Gastroesophageal sphincter (tissue), 4 donors: ENCODE results near the gene PAPPA. TPM values are rescaled to one million over a fixed set of nuclear protein-coding genes. Genes with fewer than 3 reads are reported as not detected.
A peak's percentile ranks its signal among the peaks of the same experiment; 100 is the strongest.

Source experiments
- ATAC-seq: fragments of 150-250 bp; one replicate; pipeline ENCODE4 v1.9.1; 2016; ENCODE audit warnings: mild to moderate bottlenecking, moderate library complexity
- H3K27ac ChIP-seq, 4 donors: fragments of 200-600 bp; sonication (generic) in 3 of 4; 1 replicate in 3 of 4; 2 replicates in 1 of 4; pipeline ENCODE4 v1.5.1; 2016 to 2019
- H3K27me3 ChIP-seq: fragments of 200-600 bp; sonication (generic); one replicate; pipeline ENCODE4 v1.5.1; 2019
- H3K36me3 ChIP-seq, 2 donors: fragments of 200-600 bp; sonication (generic); one replicate each; pipeline ENCODE4 v1.5.1; 2019; ENCODE audit warnings: control low read depth in 1 of 2
- H3K4me1 ChIP-seq, 3 donors: fragments of 200-600 bp; sonication (generic); 1 replicate in 2 of 3; 2 replicates in 1 of 3; pipeline ENCODE4 v1.5.1; 2016 to 2019; ENCODE audit warnings: control low read depth in 2 of 3
- H3K4me3 ChIP-seq, 2 donors: fragments of 200-600 bp; sonication (generic); one replicate each; pipeline ENCODE4 v1.5.1; 2019; ENCODE audit warnings: mild to moderate bottlenecking in 1 of 2, moderate library complexity in 1 of 2
- H3K9me3 ChIP-seq, 3 donors: fragments of 200-600 bp; sonication (generic); one replicate each; pipeline ENCODE4 v1.5.1; 2017 to 2019; ENCODE audit warnings: control low read depth in 2 of 3
- EP300 ChIP-seq: sonication (generic); formaldehyde crosslinking; IDR thresholded peaks from one replicate; pipeline ENCODE4 v1.6.1; 2017; ENCODE audit warnings: antibody characterized with exemption, mild to moderate bottlenecking
- POLR2A ChIP-seq, 2 donors: fragments of 450-650 bp; IDR thresholded peaks; one replicate each; pipeline ENCODE4 v1.6.1; 2017; ENCODE audit warnings: antibody characterized with exemption in 2 of 2, mild to moderate bottlenecking in 2 of 2, moderate library complexity in 1 of 2
- POLR2AphosphoS5 ChIP-seq: sonication (generic); formaldehyde crosslinking; IDR thresholded peaks from one replicate; pipeline ENCODE4 v1.6.1; 2017; ENCODE audit warnings: antibody characterized with exemption
- WGBS, 2 donors: methylation state at CpG; one replicate each; pipeline ENCODE4 v1.1.5; 2018; ENCODE audit warnings: low coverage in 1 of 2; 5-methylcytosine and 5-hydroxymethylcytosine counted together
- total RNA-seq, 4 donors: library from RNA; depleted of rRNA; stranded (reverse); fragments of >200 nt; gene quantifications; one replicate each; pipeline ENCODE4 v1.1.0, GENCODE V29; 2016
- TF ChIP-seq, protein P1 (sequence below), 4 experiments: fragments of 200-600 bp in 2 of 4; fragments of 450-650 bp in 2 of 4; sonication (generic) in 1 of 4; IDR thresholded peaks; one replicate each; pipeline ENCODE4 v1.5.1; 2017 to 2019; ENCODE audit warnings: antibody characterized with exemption in 4 of 4, mild to moderate bottlenecking in 2 of 4, moderate library complexity in 2 of 4

PAPPA gene
- total RNA-seq, 4 donors from 2014 or later: 1.9 to 5.7 (median 3.2) TPM

DNA sequence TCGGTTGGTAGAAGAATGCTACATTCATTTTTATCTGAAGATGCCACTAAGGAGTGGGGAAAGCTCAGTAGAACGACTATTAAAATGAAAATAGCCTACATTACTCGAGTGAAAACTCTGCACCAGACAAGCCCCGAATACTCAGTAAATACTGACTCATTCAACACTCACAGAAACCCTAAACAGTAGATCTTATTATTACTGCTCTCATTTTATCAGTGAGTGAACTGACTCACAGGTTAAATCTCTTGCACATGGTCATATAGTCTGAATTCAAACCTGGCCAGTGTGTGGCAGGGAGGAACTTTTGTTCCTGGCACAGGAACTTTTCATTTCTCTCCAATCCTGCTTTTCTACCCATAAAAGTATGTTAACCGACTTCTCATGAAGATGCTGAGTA lies 9.6 kb upstream of the PAPPA start:
- 50 to 52% methylated on average over 5 of the region's 5 CpGs for WGBS, 2 donors
- TF ChIP-seq, protein P1, sequence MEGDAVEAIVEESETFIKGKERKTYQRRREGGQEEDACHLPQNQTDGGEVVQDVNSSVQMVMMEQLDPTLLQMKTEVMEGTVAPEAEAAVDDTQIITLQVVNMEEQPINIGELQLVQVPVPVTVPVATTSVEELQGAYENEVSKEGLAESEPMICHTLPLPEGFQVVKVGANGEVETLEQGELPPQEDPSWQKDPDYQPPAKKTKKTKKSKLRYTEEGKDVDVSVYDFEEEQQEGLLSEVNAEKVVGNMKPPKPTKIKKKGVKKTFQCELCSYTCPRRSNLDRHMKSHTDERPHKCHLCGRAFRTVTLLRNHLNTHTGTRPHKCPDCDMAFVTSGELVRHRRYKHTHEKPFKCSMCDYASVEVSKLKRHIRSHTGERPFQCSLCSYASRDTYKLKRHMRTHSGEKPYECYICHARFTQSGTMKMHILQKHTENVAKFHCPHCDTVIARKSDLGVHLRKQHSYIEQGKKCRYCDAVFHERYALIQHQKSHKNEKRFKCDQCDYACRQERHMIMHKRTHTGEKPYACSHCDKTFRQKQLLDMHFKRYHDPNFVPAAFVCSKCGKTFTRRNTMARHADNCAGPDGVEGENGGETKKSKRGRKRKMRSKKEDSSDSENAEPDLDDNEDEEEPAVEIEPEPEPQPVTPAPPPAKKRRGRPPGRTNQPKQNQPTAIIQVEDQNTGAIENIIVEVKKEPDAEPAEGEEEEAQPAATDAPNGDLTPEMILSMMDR (IDR thresholded peaks at IDR 0.05): no peak
- TF ChIP-seq EP300: no peak
- ATAC-seq: no peak
- H3K4me3 ChIP-seq: no peak overlapping the region
- no peaks in the 10 kb centered on the region for H3K4me1 ChIP-seq
- H3K27me3 ChIP-seq: peaks cover 22% of the 10 kb centered on the region
- no peaks in the 10 kb centered on the region for H3K9me3 ChIP-seq
- no peak overlapping the region for H3K27ac ChIP-seq
- H3K36me3 ChIP-seq: no peaks in the 10 kb centered on the region

DNA sequence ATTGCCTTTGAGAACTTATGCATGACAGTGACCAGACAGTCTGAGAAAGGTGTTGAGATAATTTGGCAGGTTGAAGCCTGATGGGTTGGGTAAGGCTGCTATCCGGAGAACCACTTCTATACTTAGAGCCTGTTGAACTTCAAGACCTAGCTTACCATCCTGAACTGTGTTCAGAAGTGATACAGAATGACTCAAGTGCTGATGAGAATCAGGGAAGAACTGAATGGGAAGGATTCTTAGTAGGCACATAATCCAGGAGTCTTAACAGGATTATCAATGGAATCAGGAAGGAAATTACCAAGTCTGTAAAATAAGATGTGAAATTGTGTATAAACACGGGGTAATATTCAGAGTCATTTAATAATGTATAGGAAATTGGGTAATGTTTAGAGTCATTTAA lies 9.0 kb upstream of the PAPPA start:
- Histone ChIP-seq H3K4me3 (no peak overlapping the region), H3K27me3 (peaks cover 28% of the 10 kb centered on the region), H3K4me1 (no peaks in the 10 kb centered on the region), H3K27ac (no peak overlapping the region), H3K36me3 (no peaks in the 10 kb centered on the region), H3K9me3 (no peaks in the 10 kb centered on the region)
- 76 to 96% methylated on average over 2 of the region's 2 CpGs for WGBS, 2 donors
- no peak for ATAC-seq
- TF ChIP-seq POLR2A (IDR thresholded peaks at IDR 0.05): no peak
- no peak for TF ChIP-seq POLR2AphosphoS5
- no peak for TF ChIP-seq EP300
- TF ChIP-seq, protein P1 (IDR thresholded peaks at IDR 0.05): no peak

DNA sequence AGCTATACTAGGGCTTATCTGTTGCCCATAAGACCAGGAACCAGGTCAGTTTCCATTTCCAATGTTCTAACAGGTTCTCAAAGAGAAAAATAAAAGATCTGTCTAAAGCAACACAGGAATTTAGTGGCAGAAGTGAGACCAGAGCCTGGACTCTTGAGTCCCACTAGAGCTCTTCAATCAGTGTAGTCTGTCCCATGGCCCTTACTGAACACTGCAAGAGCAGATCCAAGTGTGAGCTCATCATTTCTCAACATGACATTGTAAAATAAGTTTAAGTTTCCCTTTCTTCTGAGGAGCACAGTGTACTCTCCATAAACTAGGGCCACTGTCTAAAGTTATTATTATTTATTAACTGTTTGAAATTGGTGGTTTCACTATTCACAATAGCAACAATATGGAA lies 8.6 kb upstream of the PAPPA start:
- Histone ChIP-seq H3K9me3 (no peaks in the 10 kb centered on the region), H3K4me3 (no peak overlapping the region), H3K36me3 (no peaks in the 10 kb centered on the region), H3K4me1 (no peaks in the 10 kb centered on the region), H3K27ac (no peak overlapping the region), H3K27me3 (peaks cover 31% of the 10 kb centered on the region)
- no peak for TF ChIP-seq EP300
- TF ChIP-seq, protein P1 (IDR thresholded peaks at IDR 0.05): no peak
- no peak for TF ChIP-seq POLR2A (IDR thresholded peaks at IDR 0.05)
- no peak for TF ChIP-seq POLR2AphosphoS5
- ATAC-seq: no peak

DNA sequence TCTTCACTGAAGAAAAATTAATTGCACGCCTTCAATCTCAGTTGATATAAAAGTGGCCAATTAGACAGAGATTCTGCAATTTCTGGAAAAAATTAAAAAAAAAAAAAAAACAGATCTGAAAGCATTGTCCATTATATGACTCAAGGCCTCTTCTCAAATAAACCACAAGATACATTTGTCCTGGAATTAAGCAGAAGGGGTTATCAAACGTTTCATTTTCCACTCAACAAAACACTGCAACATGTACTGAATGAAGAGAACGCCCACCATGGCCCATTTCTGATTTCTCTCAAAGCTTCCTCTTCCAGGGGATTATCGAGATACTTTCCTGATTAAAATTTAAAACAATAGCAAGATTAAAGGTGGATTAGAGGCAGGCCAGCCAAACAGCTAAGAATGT lies 5.8 kb upstream of the PAPPA start:
- no peak for TF ChIP-seq EP300
- TF ChIP-seq POLR2AphosphoS5: no peak
- TF ChIP-seq, protein P1 (IDR thresholded peaks at IDR 0.05): no peak
- no peak for TF ChIP-seq POLR2A (IDR thresholded peaks at IDR 0.05)
- no peaks in the 10 kb centered on the region for H3K4me1 ChIP-seq
- H3K9me3 ChIP-seq: no peaks in the 10 kb centered on the region
- no peak for ATAC-seq
- 72 to 95% methylated on average over 4 of the region's 4 CpGs for WGBS, 2 donors
- peaks cover 52% of the 10 kb centered on the region for H3K27me3 ChIP-seq
- H3K27ac ChIP-seq: no peak overlapping the region
- no peak overlapping the region for H3K4me3 ChIP-seq
- H3K36me3 ChIP-seq: no peaks in the 10 kb centered on the region

DNA sequence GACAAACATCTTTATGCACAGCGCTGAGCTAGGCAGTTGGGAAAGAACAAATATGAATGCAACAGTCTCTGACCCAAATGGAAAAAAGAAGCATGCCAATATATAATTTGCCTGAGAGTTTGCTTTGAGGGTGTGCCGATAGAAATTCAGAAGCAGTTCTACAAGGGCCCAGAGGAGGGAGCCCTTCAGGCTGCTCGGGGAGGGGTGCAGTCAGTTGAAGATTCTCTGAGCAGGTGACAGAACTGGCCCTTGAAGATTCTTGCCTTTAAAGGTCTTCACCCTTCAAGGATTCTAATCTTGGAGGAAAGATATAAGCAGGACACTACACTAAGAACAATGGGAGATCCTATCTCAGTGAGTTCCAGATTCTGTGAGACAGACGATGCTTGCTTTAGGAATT lies 3.7 kb upstream of the PAPPA start:
- H3K4me3 ChIP-seq: no peak overlapping the region
- no peak overlapping the region for H3K27ac ChIP-seq
- H3K4me1 ChIP-seq: peaks cover 0 to 12% (median 0%) of the 10 kb centered on the region in 3 donors
- no peak for TF ChIP-seq EP300
- TF ChIP-seq, protein P1 (IDR thresholded peaks at IDR 0.05): peak in 1 of 4 experiments; percentile 41
- ATAC-seq: no peak
- whole genome bisulfite sequencing, 2 donors: 31 to 43% methylated on average over 3 to 4 of the region's 4 CpGs
- H3K27me3 ChIP-seq: peaks cover 71% of the 10 kb centered on the region
- no peaks in the 10 kb centered on the region for H3K9me3 ChIP-seq
- H3K36me3 ChIP-seq: no peaks in the 10 kb centered on the region
